NCI-H1436 (cell line): Measurements from ENCODE around the gene TRPM8.

ENCODE experiments used
- DNase-seq: peaks from one replicate; lab custom pipeline; 2025; lab: John Stamatoyannopoulos, UW

TRPM8 gene

DNA sequence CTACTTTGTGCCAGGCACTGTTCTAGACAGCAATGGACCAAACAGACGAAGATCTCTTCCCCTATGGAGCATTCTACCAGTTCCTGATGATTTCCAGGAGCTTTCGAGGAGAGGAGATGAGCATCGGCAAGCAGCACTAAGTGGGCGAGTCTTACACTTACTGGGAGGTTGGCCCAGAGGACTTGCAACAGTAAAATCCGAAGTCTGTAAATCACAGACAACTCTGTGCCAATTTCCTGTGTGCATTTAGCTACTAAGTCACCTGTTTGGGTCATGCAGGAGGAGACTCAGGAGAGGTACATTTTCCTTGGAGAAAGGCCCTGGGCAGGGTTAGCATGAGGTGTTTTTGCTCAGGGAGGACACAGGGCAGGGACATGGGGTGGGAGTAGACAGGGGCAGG, 58.9 kb downstream of the TRPM8 start:
- no peak for DNase-seq

DNA sequence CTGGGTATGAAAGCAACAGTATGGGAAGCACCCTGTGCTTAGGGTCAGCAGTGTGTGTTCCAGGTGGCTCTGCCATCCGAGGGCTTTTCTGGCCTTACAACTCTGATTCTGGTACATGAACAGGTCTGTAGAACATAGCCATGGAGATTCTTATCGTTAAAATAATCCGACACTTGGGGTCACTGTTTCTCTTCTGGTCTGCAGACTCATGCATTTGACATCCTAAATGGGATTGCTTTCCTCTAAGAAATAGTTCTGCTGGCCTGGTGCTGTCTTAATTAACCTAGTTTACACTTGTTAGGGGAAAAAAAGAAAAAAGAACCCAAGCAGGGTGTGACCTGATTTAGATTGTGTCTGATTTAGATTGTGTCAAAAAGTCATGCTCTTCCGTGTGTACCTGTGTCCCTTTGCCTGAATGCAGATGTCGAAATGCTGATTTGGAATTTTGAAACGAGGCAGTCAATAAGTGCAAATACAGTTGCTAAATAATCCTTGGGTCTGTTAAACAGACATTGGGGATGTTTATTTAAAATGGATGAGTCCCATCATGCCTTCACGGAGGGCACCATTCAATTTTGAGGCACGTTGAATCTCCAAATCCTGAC, 59.6 kb downstream of the TRPM8 start:
- peak; percentile 66 for DNase-seq

DNA sequence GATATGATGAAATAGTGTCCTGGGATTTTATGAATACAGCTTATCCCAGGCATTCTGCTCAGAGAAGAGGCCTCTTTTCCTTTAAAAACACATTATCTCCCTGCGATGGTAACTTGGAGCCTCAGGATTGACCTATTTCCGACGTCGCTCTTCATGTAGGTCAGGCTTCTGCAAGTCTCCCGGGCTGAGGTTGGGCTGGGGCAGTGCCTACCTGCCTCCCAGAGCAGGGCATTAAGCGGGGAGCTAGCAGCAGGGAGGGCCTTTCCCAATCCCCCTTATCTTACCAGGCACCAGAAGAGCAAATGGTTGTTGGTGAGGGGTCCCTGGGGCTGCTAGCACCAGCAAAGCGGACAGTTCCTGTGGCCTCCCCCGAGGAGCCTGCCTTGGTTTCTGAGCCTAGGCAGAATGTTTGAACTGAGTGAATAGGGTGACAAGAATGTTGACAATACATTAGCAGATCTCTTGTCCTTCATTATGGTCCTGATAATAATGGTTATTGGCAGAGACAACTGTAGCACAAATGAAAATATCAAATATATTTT, 60.2 kb downstream of the TRPM8 start:
- DNase-seq = no peak

DNA sequence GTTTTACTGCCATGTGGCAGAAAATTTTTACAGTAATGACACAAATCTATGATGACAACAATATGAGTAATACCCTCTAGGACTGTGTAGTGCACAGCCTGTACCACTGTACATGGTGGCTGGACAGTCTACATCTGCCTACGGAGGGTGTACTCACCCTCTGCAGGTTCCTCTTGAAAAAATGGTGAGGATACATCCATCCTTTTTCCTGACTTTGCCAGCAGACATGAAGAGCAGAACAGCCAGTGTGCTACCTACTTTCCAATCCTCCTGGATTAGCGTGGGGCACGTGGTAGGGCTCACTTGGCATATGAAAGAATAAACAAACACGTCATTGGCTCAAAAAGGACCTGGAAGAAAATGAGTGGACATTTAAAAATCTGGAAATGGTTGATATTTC, 62.6 kb downstream of the TRPM8 start:
- DNase-seq = no peak

- peak; percentile 85 for DNase-seq
Observed at GRCh38 chr2:233980955-233981561, 63.9 kb downstream of the TRPM8 start.

GRCh38 chr2:233981574-233982420, 64.6 kb downstream of the TRPM8 start:
- DNase-seq = no peak

DNA sequence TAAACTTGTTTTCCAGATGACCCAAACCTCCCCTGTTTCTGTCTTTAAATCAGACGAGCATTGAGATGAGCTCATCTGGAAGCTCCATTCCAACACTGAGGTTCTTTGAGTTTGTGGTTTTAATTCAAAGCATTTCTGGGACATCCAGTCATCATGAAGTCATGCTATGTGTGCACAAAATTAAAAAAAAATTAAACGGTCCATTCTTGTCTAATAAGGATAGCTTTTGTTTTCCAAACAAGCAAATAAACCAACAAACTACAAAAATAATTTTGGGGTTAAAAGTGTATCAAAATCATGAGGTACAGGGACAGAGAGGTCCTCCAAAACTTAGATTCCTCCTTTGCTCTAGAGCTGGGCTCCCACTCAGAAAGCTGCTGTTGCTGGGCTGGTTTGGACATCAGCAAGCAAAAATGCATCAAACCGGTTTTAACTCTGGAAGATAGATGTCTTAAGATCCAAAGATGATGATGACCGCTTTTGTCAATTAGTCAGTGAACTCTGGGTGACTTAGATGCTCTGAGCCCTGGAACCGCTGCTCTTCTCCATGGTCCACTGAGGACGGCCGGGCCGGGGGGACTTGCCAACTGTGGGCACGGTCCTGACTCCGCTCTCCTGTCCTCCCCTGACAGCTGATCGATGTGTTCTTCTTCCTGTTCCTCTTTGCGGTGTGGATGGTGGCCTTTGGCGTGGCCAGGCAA, 65.4 kb downstream of the TRPM8 start:
- no peak for DNase-seq

DNA sequence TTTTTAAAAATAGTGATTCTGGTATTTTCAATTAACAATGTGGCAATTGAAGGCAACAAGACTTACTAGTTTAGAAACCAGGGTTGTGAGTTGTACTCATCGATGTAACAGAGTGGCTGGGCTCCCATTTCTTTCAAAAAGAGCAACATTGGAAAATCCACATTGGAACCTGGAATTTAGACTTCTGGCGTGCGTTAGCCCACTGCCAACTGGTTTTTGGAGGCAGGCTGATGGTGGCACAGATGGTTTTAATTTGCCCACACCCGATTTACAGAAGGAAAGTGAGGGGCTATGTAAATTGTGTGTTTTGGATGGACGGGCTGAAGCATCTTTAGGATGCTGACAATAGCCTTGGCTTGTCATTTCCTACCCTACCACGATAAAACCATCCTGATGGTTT, 66.3 kb downstream of the TRPM8 start:
- DNase-seq = no peak

DNA sequence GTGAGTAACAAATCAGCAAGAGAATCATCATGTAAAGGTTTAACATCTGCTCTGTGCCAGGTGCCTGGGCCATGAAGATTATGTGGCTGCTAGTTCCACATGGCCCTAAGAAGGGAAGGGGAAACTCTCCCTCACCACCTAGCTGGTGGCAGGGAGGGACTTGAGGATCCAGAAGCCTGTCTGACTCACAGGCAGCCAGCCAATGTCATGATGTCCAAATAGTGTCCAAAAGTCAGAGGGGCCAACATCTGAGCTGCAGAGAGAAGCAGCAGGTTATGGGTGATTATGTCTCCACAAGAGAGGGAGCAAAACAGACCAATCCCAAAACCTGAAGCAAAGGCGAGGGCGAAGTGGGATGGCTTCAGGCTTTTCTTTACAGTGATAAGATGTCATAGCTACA, 71.4 kb downstream of the TRPM8 start:
- DNase-seq = no peak

GRCh38 chr2:233989221-233989858, 72.2 kb downstream of the TRPM8 start:
- peak; percentile 95 for DNase-seq

DNA sequence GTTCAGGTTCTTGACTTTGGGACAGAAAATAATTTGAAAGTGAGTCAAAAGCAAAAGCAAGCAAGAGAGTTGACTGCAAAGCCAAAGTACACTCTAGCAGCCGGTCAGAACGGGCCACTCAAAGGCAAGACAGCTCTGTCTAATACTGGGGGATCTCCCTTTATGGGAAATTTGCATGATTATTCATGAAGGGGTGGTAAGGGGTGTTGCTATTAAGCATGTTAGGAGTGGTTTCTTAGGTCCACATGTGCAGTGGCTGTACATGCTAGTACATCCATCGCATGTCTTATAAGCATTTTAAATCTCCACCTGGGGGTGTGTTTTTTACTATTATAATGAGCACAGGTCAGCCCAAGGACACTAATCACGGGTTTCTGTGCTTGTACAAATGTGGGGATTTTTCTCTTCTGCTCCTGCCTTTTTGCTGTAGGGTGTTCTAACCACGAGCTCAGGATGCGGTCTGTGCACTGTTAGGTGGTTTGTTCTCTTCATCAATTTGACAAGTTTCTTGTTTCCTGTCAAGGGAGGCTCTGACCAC, 73.2 kb downstream of the TRPM8 start:
- no peak for DNase-seq

DNA sequence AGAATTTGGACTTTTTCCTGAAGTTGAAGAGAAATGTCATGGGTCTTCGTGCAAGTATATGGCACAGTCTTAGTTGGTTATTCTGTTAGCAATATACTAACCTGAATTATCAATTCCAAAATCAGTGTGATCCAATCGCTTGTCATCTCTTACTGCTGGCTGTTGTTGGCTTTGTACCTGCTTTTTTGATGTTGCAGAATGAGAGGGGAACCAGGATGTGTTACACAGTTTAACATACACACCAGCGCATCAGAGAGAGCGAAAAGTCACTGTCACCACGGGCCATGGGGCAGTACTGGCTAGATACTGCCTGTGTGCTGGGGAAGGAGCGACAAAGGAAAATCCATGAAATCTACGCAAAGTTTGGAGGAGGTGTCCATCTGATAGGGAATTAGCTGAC, 74.0 kb downstream of the TRPM8 start:
- DNase-seq = no peak

DNA sequence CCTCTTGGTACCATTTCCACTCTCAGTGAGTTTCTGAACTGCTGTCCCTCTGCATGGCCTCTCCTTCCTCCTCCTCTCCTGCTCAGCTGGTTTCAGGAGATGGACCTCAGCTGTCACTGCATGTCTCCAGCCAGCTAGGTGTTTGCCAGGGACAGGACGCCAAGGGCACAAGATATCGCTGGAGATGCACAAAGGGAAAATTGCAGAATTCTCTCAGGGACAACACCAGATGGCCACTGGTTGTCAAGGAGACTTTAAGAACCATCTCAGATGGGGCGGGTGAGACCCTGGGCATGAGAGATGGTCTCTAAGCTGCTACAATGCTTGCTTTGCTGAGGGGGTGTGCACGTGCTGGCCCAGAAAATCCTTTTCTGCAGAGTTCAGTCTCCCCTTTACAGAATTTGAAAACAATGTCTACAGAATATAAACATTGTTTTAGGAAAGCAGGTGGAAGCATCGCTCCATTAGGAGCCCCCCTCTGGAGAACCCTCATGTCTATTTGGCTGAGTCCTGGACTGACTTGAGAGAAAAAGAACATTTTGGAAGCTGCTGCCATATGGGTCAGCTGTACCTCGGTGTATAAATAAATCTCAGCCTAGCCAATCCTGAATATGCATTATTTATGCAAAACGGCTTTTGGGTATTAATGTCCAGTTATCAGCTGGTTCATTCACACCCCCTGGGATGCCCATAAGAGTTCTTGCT, 75.5 kb downstream of the TRPM8 start:
- no peak for DNase-seq

GRCh38 chr2:233993461-233993860, 76.3 kb downstream of the TRPM8 start:
- DNase-seq = no peak

DNA sequence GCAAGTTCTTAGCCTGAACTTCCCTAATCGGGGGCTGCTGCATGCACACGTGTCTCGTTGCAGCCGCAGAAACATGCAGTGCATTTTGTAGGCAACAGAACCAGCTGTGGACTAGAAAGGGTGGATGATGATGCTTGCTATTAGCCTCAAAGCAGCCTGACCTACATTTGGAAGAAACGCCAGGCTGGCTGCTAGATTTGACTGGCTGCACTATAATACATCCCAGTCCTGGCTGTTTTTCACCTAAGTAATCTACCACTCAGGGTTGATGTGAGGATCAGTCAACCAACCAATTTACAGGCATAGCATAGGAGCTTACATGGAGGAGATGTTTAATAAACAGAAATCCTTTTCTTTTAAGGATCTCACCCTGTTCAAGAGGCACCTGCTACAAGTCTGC, 77.0 kb downstream of the TRPM8 start:
- no peak for DNase-seq

DNA sequence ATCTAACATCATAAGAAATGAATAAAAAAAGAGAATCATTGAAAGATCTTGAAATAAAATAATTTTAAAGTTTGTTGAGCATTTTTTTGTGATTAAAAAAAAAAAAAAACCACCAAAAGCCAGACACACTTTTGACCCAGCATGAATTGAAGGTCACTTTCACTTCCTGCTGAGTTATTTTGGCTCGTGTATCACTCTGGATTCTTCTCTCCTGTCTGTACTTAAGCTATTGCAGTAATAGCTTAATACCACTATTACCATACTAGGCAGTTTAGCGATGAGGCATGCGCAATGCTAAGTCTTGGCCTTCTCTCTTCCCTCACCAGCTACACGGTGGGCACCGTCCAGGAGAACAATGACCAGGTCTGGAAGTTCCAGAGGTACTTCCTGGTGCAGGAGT, 78.8 kb downstream of the TRPM8 start:
- DNase-seq = no peak

GRCh38 chr2:233996461-233996860, 79.3 kb downstream of the TRPM8 start:
- DNase-seq = no peak

GRCh38 chr2:233997707-233998106, 80.5 kb downstream of the TRPM8 start:
- no peak for DNase-seq

DNA sequence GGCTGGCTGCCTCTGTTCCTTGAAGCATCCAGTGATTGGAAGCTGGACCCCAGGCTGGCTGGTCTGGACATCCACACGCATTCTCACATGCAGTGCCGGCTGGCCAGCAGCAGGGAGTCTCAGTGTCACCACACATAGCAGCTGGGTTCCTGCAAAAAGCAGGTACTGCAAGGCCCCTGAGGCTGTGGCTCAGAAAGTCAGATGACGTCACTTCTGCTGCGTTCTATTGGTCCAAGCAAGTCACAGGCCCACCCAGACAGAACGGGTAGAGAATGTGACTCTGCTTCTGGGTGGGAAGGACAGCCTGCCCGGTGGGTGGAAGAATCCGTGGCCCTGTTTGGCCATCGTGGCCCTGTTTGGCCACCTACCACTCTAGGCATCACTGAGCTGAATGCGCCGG, 82.0 kb downstream of the TRPM8 start:
- no peak for DNase-seq

DNA sequence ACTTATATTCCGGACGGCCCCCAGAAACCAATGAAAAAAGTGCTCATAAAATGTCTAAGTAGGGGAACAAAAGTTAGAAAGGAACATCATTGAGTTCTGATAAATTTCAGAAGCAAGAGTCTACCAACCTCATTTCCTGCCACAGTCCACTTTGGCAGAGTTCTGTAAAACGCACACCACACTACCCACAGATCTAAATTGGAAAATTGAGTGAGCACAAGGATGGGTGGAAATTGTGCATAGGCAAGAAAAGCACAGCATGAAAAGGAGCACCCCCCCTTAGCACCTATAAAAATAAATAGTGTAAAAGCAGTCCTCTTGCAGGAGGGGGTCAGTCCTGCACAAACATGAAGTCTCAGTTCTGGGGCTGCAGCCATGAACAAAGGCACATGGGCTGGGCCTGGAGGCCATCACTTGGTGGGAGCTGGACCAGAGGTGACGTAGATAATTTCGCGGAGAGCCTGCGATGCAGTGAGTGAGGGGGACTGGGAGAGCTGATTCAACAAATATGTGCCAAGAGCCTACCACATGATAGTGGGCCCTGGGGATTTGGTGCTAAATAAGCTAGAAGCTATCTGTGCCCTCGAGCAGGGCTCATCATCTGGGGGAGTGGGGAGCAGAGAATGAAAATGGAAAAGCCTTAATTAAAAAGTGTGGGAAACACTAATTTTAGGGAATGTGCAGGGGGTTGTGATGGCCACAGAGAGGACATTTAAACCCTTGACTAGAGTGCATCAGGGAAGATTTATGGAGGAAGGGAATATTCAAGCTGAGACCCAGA, 84.4 kb downstream of the TRPM8 start:
- DNase-seq = peak; percentile 20
